Neural progenitor cell (in vitro differentiated cells): ENCODE measurements around the gene JMJD4. TPM values are rescaled to one million over a fixed set of nuclear protein-coding genes. Genes with fewer than 3 reads are reported as not detected.

Experiments
- DNase-seq: peaks from one replicate; pipeline ENCODE4 v3.0.0-alpha.2; 2016; ENCODE audit warnings: low spot score
- H2AFZ ChIP-seq: fragments of 200-600 bp; sonication (generic); replicated peaks from 2 replicates; pipeline ENCODE4 v1.6.1; 2016; ENCODE audit warnings: antibody characterized with exemption
- H3F3A ChIP-seq: fragments of 200-600 bp; sonication (generic); 2 replicates; pipeline ENCODE4 v1.6.1; 2016; ENCODE audit warnings: antibody characterized with exemption, low read depth
- H3K27ac ChIP-seq: fragments of 200-600 bp; sonication (generic); 2 replicates; pipeline ENCODE4 v1.5.1; 2016; ENCODE audit warnings: mild to moderate bottlenecking
- H3K27me3 ChIP-seq: fragments of 200-600 bp; sonication (generic); 2 replicates; pipeline ENCODE4 v1.6.1; 2016; ENCODE audit warnings: mild to moderate bottlenecking, moderate library complexity
- H3K36me3 ChIP-seq: fragments of 200-600 bp; sonication (generic); 2 replicates; pipeline ENCODE4 v1.5.1; 2016
- H3K4me1 ChIP-seq: fragments of 200-600 bp; sonication (generic); 2 replicates; pipeline ENCODE4 v1.6.1; 2016; ENCODE audit warnings: mixed run types
- H3K4me2 ChIP-seq: fragments of 200-600 bp; sonication (generic); 2 replicates; pipeline ENCODE4 v1.6.1; 2016
- H3K4me3 ChIP-seq: fragments of 200-600 bp; sonication (generic); 2 replicates; pipeline ENCODE4 v1.5.1; 2016
- H3K79me2 ChIP-seq: fragments of 200-600 bp; sonication (generic); 2 replicates; pipeline ENCODE4 v1.6.1; 2016; ENCODE audit warnings: low read depth
- H3K9ac ChIP-seq: fragments of 200-600 bp; sonication (generic); 2 replicates; pipeline ENCODE4 v1.6.1; 2016
- H3K9me3 ChIP-seq: fragments of 200-600 bp; sonication (generic); 2 replicates; pipeline ENCODE4 v1.5.1; 2016; ENCODE audit warnings: low read depth
- H4K20me1 ChIP-seq: fragments of 200-600 bp; sonication (generic); 2 replicates; pipeline ENCODE4 v1.6.1; 2016; ENCODE audit warnings: low read depth
- H3K27ac Mint-ChIP-seq: 3 replicates; pipeline ENCODE4 v1.8.0; 2021; ENCODE audit warnings: mixed read lengths
- H3K27me3 Mint-ChIP-seq: 2 replicates; pipeline ENCODE4 v1.8.0; 2022; ENCODE audit warnings: low read depth, mild to moderate bottlenecking, inconsistent platforms, moderate library complexity, mixed read lengths; ENCODE audit not compliant: insufficient read depth
- H3K36me3 Mint-ChIP-seq: 3 replicates; pipeline ENCODE4 v1.8.0; 2021; ENCODE audit warnings: mixed read lengths
- H3K4me1 Mint-ChIP-seq: 3 replicates; pipeline ENCODE4 v1.8.0; 2021; ENCODE audit warnings: mixed read lengths
- H3K4me3 Mint-ChIP-seq: 3 replicates; pipeline ENCODE4 v1.8.0; 2021; ENCODE audit warnings: mild to moderate bottlenecking, moderate library complexity, mixed read lengths
- H3K9me3 Mint-ChIP-seq: 3 replicates; pipeline ENCODE4 v1.8.0; 2020; ENCODE audit warnings: mixed read lengths
- EZH2 ChIP-seq: fragments of 200-600 bp; sonication (generic); IDR thresholded peaks from 2 replicates; pipeline ENCODE4 v1.6.1; 2017; ENCODE audit warnings: antibody characterized with exemption, mild to moderate bottlenecking, moderate library complexity
- EZH2phosphoT487 ChIP-seq: fragments of 200-600 bp; sonication (generic); IDR thresholded peaks from 2 replicates; pipeline ENCODE4 v1.6.1; 2017; ENCODE audit warnings: antibody characterized with exemption
- total RNA-seq: library from RNA; depleted of rRNA; stranded (reverse); fragments of >200 nt; gene quantifications from 2 replicates; pipeline ENCODE4 v1.2.3, GENCODE V29; 2015; ENCODE audit warnings: low replicate concordance
- TF ChIP-seq, protein P1 (sequence below): fragments of 200-600 bp; sonication (generic); IDR thresholded peaks from 2 replicates; pipeline ENCODE4 v1.5.1; 2017; ENCODE audit warnings: antibody characterized with exemption, mild to moderate bottlenecking

JMJD4 gene, protein sequence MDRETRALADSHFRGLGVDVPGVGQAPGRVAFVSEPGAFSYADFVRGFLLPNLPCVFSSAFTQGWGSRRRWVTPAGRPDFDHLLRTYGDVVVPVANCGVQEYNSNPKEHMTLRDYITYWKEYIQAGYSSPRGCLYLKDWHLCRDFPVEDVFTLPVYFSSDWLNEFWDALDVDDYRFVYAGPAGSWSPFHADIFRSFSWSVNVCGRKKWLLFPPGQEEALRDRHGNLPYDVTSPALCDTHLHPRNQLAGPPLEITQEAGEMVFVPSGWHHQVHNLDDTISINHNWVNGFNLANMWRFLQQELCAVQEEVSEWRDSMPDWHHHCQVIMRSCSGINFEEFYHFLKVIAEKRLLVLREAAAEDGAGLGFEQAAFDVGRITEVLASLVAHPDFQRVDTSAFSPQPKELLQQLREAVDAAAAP
- total RNA-seq: 7.5 and 13.6 TPM in 2 replicates

DNA sequence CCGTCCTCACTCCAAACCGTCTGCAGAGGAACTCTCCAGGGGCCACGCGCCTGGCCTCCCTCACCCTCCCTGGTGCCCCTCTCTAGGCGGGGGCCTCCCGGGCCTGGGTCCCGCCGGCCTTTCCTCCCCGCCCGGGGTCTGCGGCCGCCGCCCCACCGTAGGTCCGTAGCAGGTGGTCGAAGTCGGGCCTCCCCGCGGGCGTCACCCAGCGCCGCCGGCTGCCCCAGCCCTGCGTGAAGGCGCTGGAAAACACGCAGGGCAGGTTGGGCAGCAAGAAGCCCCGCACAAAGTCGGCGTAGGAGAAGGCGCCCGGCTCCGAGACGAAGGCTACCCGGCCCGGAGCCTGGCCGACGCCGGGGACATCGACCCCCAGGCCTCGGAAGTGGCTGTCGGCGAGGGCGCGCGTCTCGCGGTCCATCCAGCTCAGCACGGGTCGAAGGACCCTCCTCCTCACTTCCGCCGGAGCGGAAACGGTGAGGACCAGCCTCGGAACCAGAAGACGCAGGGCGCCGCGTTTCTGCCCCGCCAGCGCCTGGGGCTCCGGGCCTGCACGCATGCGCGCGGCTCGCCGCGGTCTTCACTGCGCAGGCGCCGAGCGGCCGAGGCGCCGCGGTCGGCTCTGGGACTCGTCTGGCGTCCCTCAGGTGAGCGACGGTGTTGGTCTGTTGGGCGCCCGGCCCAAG lies at the start of gene JMJD4, which contains the start of gene SNAP47:
Gene JMJD4 (minus strand): TSS at position 447 of the 683 bp plus-strand sequence. CDS start 29 bp downstream, at position 418.
Gene SNAP47 (plus strand): TSS at position 580 of the 683 bp plus-strand sequence. CDS start 12,302 bp downstream, outside the sequence.
- peaks cover 2% of the 10 kb centered on the region for H3K36me3 Mint-ChIP-seq
- H3K4me3 Mint-ChIP-seq: peak within 1 kb of the TSS; percentile 95
- Histone ChIP-seq H3K9me3 (no peaks in the 10 kb centered on the region), H3K79me2 (peaks cover 64% of the 10 kb centered on the region), H4K20me1 (peaks cover 40% of the 10 kb centered on the region), H3K4me2 (peak within 1 kb of the TSS; percentile 99), H2AFZ (peak within 1 kb of the TSS; percentile 95), H3K9ac (peak within 1 kb of the TSS; percentile 87), H3K4me1 (peaks cover 7% of the 10 kb centered on the region), H3K27me3 (no peaks in the 10 kb centered on the region), H3K36me3 (no peaks in the 10 kb centered on the region), H3K27ac (no peak within 1 kb of the TSS), H3K4me3 (peak within 1 kb of the TSS; percentile 98), H3F3A (peaks cover 11% of the 10 kb centered on the region)
- no peak for TF ChIP-seq EZH2phosphoT487
- TF ChIP-seq EZH2: no peak
- TF ChIP-seq, protein P1, sequence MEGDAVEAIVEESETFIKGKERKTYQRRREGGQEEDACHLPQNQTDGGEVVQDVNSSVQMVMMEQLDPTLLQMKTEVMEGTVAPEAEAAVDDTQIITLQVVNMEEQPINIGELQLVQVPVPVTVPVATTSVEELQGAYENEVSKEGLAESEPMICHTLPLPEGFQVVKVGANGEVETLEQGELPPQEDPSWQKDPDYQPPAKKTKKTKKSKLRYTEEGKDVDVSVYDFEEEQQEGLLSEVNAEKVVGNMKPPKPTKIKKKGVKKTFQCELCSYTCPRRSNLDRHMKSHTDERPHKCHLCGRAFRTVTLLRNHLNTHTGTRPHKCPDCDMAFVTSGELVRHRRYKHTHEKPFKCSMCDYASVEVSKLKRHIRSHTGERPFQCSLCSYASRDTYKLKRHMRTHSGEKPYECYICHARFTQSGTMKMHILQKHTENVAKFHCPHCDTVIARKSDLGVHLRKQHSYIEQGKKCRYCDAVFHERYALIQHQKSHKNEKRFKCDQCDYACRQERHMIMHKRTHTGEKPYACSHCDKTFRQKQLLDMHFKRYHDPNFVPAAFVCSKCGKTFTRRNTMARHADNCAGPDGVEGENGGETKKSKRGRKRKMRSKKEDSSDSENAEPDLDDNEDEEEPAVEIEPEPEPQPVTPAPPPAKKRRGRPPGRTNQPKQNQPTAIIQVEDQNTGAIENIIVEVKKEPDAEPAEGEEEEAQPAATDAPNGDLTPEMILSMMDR: no peak
- H3K27me3 Mint-ChIP-seq: peaks cover 5% of the 10 kb centered on the region
- no peaks in the 10 kb centered on the region for H3K9me3 Mint-ChIP-seq
- peaks cover 21% of the 10 kb centered on the region for H3K4me1 Mint-ChIP-seq
- peak within 1 kb of the TSS; percentile 93 for H3K27ac Mint-ChIP-seq
- DNase-seq: peak; percentile 96

DNA sequence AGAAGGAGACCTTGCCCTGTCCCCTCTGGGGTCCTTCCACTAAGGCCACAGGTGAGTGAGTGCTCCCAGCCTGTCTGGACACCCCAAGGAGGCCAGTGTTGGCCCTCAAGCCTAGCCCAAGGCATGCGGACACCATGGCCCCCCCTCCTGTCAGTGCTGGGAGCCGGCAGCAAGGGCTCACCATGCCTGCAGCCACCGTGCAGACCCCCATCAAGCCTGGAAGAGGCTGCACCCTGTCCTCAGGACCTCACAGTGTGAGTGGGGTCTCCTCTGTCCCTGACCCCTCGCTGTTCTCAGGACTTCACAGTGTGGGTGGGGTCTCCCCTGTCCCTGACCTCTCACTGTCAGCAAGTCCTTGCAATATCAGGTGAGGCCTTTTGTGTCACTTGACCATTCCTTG lies 47.1 kb upstream of the JMJD4 start:
- peaks cover 11% of the 10 kb centered on the region for H3K27me3 Mint-ChIP-seq
- no peak for TF ChIP-seq EZH2phosphoT487
- TF ChIP-seq EZH2: no peak
- TF ChIP-seq, protein P1: no peak
- H3F3A ChIP-seq: peaks cover 1% of the 10 kb centered on the region
- H3K36me3 Mint-ChIP-seq: peaks cover 8% of the 10 kb centered on the region
- H3K4me3 Mint-ChIP-seq: no peak overlapping the region
- no peak overlapping the region for H2AFZ ChIP-seq
- H3K4me3 ChIP-seq: no peak overlapping the region
- no peak overlapping the region for H3K4me2 ChIP-seq
- no peak overlapping the region for H3K27ac ChIP-seq
- H3K4me1 ChIP-seq: no peaks in the 10 kb centered on the region
- no peaks in the 10 kb centered on the region for H3K9me3 Mint-ChIP-seq
- no peaks in the 10 kb centered on the region for H3K79me2 ChIP-seq
- H3K27ac Mint-ChIP-seq: no peak overlapping the region
- no peaks in the 10 kb centered on the region for H3K9me3 ChIP-seq
- H3K4me1 Mint-ChIP-seq: peaks cover 5% of the 10 kb centered on the region
- DNase-seq: no peak
- H3K9ac ChIP-seq: no peak overlapping the region
- H3K27me3 ChIP-seq: peaks cover 17% of the 10 kb centered on the region
- no peaks in the 10 kb centered on the region for H3K36me3 ChIP-seq
- H4K20me1 ChIP-seq: peaks cover 4% of the 10 kb centered on the region

DNA sequence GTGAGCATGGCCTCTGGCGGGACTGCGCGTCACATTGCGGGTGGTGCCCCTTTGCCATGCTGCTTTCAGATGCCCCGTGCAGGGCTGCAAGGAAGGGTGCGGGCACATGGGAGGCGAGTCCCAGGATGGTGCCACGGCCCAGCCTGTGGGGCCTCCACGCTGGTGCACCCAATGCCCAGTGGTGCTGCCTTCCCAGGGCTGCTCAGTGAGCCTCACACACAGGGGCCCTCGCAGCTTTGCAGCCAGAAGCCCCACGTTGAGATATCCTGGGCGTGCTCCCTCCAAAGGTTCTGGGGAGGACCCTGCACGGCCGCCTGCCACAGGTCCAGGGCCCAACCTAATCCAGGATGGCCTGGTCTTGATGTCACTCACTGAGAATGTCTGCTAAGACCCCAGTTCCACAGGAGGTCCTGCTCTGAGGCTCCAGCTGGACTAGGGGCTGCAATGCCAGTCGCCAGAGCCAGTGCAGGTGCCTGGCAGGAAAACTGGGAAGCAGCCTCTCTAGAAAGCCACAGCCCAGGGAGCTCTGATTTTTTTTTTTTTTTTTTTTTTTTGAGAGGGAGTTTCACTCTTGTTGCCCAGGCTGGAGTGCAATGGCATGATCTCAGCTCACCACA lies 46.3 kb upstream of the JMJD4 start:
- no peaks in the 10 kb centered on the region for H3K79me2 ChIP-seq
- no peaks in the 10 kb centered on the region for H3F3A ChIP-seq
- no peak overlapping the region for H3K4me2 ChIP-seq
- peaks cover 8% of the 10 kb centered on the region for H3K36me3 Mint-ChIP-seq
- DNase-seq: no peak
- H3K27ac Mint-ChIP-seq: no peak overlapping the region
- no peak overlapping the region for H3K9ac ChIP-seq
- H3K4me3 Mint-ChIP-seq: no peak overlapping the region
- no peaks in the 10 kb centered on the region for H3K4me1 ChIP-seq
- TF ChIP-seq EZH2phosphoT487 (no peak), EZH2 (no peak)
- TF ChIP-seq, protein P1: no peak
- H3K27me3 Mint-ChIP-seq: peaks cover 5% of the 10 kb centered on the region
- no peak overlapping the region for H3K4me3 ChIP-seq
- H3K27me3 ChIP-seq: peaks cover 9% of the 10 kb centered on the region
- H3K27ac ChIP-seq: no peak overlapping the region
- H3K36me3 ChIP-seq: no peaks in the 10 kb centered on the region
- no peaks in the 10 kb centered on the region for H3K9me3 Mint-ChIP-seq
- H4K20me1 ChIP-seq: peaks cover 2% of the 10 kb centered on the region
- H2AFZ ChIP-seq: no peak overlapping the region
- peaks cover 7% of the 10 kb centered on the region for H3K4me1 Mint-ChIP-seq
- no peaks in the 10 kb centered on the region for H3K9me3 ChIP-seq
